ENCODE results near the gene LRP1B. TPM values are rescaled to one million over a fixed set of nuclear protein-coding genes. Genes with fewer than 3 reads are reported as not detected.

The LRP1B gene
- total and polyA plus RNA-seq, 2 of the 8 experiments (the other 6 are each of a cell fraction or from before 2014, with no cell fraction given), result 0.03 TPM; not detected in 1

- H3K4me3 ChIP-seq (ENCODE audit: extremely low read depth in 1 of 4, insufficient read depth in 2 of 4, low read depth in 3 of 4, low read length in 4 of 4), result no peak overlapping the region
- H3K14ac ChIP-seq (ENCODE audit: insufficient read length), result no peak overlapping the region
- FAIRE-seq, result no peak
- H2BK15ac ChIP-seq (ENCODE audit: low read length), result no peak overlapping the region
- H3K9ac ChIP-seq (replicated peaks in 1 of 4; ENCODE audit: extremely low read depth in 1 of 4, low read depth in 3 of 4, low read length in 3 of 4), result no peak overlapping the region
- no peak overlapping the region for H2BK120ac ChIP-seq (replicated peaks; ENCODE audit: low read depth, low read length)
- H3K23me2 ChIP-seq (ENCODE audit: low read depth, low read length), result no peaks in the 10 kb centered on the region
- no peak overlapping the region for H3K56ac ChIP-seq (replicated peaks; ENCODE audit: insufficient read length, low read depth, low read length)
- no peaks in the 10 kb centered on the region for H3K36me3 ChIP-seq (ENCODE audit: control insufficient read depth in 2 of 4, insufficient read depth in 4 of 4, low read length in 3 of 4)
- H3K4me2 ChIP-seq (ENCODE audit: insufficient read depth in 1 of 2, low read depth in 2 of 2, low read length in 2 of 2), result no peak overlapping the region
- H3K4ac ChIP-seq (replicated peaks; ENCODE audit: insufficient read length, low read depth, low read length), result no peak overlapping the region
- no peaks in the 10 kb centered on the region for H3K79me2 ChIP-seq (ENCODE audit: control insufficient read depth in 1 of 2, insufficient read depth in 2 of 2, low read length in 2 of 2)
- no peaks in the 10 kb centered on the region for H3K9me3 ChIP-seq (ENCODE audit: insufficient read depth in 2 of 2, low read depth in 1 of 2, low read length in 1 of 2)
- H4K20me1 ChIP-seq (replicated peaks in 1 of 2; ENCODE audit: control insufficient read depth in 1 of 2, insufficient read depth in 2 of 2, low read length in 2 of 2), result no peaks in the 10 kb centered on the region
- H4K91ac ChIP-seq (replicated peaks; ENCODE audit: insufficient read length, low read length), result no peak overlapping the region
- H4K8ac ChIP-seq (ENCODE audit: extremely low read depth, insufficient read depth, low read length), result no peak overlapping the region
- H2AK5ac ChIP-seq (ENCODE audit: low read depth, low read length), result no peak overlapping the region
- no peaks in the 10 kb centered on the region for H3K79me1 ChIP-seq (ENCODE audit: low read depth, low read length)
- DNase-seq (ENCODE audit: low read depth in 1 of 2, low spot score in 2 of 2), result no peak
- no peak overlapping the region for H2AFZ ChIP-seq (ENCODE audit: low read length)
- CTCF ChIA-PET (ENCODE audit: partially characterized antibody), result interaction anchor here (1.3 kb wide), 1 partner anchor 14 kb away, joined by 5 read pairs; no protein-coding TSS in a partner anchor
- H3K18ac ChIP-seq (ENCODE audit: extremely low read depth, low read length), result no peak overlapping the region
- H3K4me1 ChIP-seq (replicated peaks in 1 of 4; ENCODE audit: control insufficient read depth in 3 of 4, insufficient read depth in 4 of 4, low read length in 3 of 4), result peaks cover 0 to 4% (median under 1%) of the 10 kb centered on the region in 4 experiments; a peak in 2 of 7 replicates
- POLR2A ChIA-PET (ENCODE audit: partially characterized antibody), result no interaction called here
- H3K23ac ChIP-seq (ENCODE audit: insufficient read length), result no peak overlapping the region
- no peak overlapping the region for H3K27ac ChIP-seq (ENCODE audit: low read depth, low read length)
- no peak overlapping the region for H4K5ac ChIP-seq (ENCODE audit: insufficient read length, low read depth, low read length)
- TF ChIP-seq EZH2 (IDR thresholded peaks at IDR 0.05; ENCODE audit: low read depth, low read length, severe bottlenecking) (no peak), CTCF (IDR thresholded peaks at IDR 0.05; ENCODE audit: control extremely low read depth in 1 of 3, insufficient read depth in 1 of 3, low read depth in 1 of 3, low read length in 3 of 3) (no peak), POLR2AphosphoS5 (IDR thresholded peaks at IDR 0.05; ENCODE audit: low read depth, low read length) (no peak), KDM5A (IDR thresholded peaks at IDR 0.05; ENCODE audit: low read length) (no peak), SUZ12 (IDR thresholded peaks at IDR 0.05; ENCODE audit: low read length) (no peak), SP4 (IDR thresholded peaks at IDR 0.05; ENCODE audit: low read length) (no peak)
- H2BK5ac ChIP-seq (ENCODE audit: low read depth, low read length), result no peak overlapping the region
- WGBS, 2 experiments (ENCODE audit: extremely low coverage in 1 of 2, insufficient coverage in 1 of 2, insufficient read length in 1 of 2, insufficient replicate concordance in 2 of 2, low coverage in 1 of 2, low lambda C conversion rate in 2 of 2, missing lambda C conversion rate in 1 of 2), result 94% methylated on average over 1 of the region's 1 CpG; no CpG with 5 or more reads in 1 of the 2 experiments
- no peaks in the 10 kb centered on the region for H3K27me3 ChIP-seq (replicated peaks in 1 of 4; ENCODE audit: control insufficient read depth in 3 of 4, extremely low read depth in 1 of 4, insufficient read depth in 3 of 4, low read length in 3 of 4)
- H2BK20ac ChIP-seq (ENCODE audit: low read length), result no peak overlapping the region
- no peak overlapping the region for H2BK12ac ChIP-seq (ENCODE audit: low read depth, low read length)
These were observed 29.8 kb downstream of the LRP1B start for GRCh38 chr2:142100970-142101369.

Measured in H1 (cell line).